NCI-H2227 (cell line): ENCODE data around the gene NMNAT1.
"Not testable (repeated sequence)": the region's sequence is repeated elsewhere in the genome, so short reads cannot be mapped to it uniquely, and the experiment has no call there.

ENCODE experiments used
- DNase-seq: peaks from one replicate; lab custom pipeline; 2025; ENCODE audit not compliant: unreplicated experiment; lab: John Stamatoyannopoulos, UW

The NMNAT1 gene

DNA sequence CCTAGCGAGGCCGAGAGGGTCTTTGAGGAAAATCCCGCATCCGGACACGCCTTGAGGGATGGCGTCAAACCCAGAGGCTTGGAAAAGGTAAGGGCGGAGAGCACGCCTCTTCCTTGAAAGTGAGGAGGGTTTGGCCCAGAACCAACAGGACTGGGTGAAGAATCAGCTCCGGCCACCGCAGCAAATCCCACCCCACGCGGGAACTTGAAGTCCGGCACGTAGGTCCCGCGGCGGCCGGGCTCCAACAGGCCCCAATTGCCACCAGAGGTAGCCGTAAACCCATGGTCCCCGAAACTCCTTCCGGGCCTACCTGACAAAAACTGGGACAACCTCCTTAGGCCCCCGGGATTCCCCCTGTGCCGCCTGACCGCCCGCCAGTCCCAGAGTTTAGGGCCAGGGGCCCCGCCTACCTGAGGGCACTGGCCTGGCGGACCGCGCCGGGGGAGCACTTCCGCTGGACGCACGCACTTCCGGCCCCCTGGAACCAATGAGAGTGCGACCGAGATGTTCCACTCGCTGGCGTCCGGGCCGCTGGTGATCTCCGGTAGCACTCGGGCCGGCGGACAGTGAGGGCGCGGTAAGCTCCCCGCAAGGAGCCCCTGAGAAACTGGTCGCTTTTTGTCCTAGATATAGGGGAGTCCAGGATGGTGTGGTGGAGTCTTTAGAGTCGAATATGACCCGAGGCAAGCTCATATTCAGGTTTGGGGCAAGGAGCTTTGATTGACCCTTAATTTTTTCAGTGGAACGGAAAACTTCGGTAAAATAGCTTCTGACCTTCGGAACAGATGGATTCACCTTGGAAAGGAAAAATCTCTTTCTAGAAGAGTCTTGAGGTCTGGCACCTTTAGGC lies at the start of gene NMNAT1, which contains the start of gene LZIC:
NMNAT1 (plus strand) TSS at position 537 of the 850 bp plus-strand sequence. CDS start 28,599 bp downstream, outside the sequence.
LZIC (minus strand) TSS at position 453 of the 850 bp plus-strand sequence. CDS start 6,772 bp downstream, outside the sequence.
- peak; percentile 94 for DNase-seq

DNA sequence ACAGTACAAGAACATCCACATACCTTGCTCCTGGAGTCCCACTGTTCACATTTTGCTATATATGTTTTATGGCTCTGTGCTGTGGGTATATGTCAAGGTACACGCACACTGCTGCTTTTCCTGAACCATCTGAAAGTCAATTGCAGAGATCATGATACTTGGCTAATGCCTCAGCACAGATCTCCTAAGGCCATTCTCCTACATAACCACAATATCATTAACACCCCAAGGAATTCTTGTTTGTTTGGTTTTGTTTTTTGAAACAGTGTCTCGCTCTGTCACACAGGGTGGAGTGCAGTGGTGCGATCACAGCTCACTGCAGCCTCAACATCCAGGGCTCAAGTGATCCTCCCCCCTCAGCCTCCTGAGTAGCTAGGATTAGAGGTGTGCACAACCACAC lies 49.2 kb upstream of the NMNAT1 start:
- DNase-seq: no peak

DNA sequence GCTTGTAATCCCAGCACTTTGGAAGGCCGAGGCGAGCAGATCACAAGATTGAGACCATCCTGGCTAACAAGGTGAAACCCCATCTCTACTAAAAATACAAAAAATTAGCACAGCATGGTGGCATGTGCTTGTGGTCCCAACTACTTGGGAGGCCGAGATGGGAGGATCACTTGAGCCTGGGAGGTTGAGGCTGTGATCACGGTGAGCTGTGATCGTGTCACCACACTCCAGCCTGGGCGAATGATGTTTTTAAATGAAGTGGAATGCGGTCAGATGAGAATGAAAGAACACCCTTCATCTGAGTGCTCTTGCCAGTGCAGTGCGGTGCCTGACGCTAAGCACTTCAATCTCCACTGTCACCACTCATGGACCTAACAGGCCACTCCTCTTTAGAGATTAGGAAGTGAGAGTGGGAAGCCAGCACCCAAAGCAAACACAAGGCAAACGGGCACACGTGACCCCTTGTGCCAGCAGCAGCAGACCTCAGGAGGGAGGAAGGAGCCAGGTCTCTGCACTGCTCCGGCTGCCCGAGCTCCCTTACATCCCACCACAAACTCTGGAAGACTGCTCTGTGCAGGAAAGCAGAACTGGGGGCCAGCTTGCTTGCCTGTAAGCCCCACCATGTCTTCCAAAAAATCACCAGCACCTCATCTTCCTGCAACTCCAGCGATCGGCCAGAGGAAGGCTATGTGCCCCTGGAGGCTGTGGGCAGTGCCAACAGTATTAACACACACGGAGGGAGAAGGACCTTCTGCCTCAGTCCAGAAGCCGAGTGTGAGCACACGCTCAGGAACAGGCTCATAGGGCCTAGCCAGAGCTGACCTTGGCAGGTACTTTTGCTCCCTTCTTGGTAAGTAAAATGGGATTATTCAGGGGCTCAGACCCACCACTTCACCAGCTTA lies 42.9 kb upstream of the NMNAT1 start:
- DNase-seq: peak; percentile 37

DNA sequence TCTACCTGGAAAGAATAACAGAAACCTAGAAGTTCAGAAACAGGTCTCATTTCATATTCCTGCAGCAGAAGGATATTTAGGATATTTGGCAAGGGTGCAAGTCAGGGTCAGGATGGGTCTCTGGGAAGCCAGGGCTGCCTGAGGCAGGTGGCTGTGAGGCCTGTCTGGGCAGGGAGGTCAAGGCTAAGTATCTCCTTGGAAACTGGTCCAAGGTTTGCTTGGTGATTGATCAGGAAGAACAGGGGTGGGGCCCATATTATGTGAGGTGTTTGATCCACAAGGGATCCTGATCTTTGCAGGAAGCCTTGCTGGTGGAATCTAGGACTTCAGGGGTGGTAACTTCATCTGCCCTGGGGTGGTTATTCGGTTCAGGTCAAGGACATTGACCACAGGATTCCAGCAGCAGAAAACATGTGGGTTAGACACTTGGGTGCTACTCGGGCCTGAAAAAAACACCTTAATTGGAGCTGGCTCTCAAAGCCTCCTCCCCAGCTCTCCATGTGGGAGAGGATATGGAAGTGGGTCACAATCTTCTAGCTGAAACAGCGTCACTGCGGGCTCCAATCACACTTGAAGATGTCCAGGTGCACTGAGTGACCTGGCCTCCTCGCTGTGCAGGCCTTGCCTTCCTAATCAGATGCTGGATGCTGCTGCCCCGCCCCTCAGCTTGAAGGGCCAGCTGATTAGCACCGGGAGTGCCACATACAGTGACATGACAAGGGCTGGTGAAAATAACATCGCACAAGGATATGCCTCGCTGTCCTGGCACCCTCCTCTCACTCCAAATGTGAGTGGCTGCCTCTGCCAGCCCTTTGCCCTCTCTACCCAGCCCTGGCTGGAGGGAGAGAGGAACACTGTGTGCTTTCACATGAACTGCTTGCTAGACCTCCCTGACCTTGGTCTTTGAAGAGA lies 41.9 kb upstream of the NMNAT1 start:
- peak; percentile 24 for DNase-seq

DNA sequence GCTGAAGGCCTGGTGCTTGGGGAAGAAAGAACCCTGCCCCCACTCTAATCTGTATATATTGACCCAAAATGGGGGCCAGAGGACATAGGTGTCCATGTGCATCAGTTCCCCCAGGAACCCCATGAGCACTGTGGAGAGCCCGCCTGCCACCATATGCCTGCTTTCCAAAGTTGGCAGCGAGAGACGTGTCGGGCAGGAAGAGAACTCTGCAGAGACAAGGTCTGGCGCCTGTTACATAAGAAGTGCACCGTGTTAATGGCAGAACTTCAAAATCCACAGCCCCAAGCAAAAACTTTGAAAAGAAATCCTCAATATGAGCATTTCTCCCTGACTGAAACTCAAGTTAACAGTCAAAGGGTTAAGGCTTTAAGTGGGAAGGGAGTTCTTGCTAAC lies 41.2 kb upstream of the NMNAT1 start:
- no peak for DNase-seq

DNA sequence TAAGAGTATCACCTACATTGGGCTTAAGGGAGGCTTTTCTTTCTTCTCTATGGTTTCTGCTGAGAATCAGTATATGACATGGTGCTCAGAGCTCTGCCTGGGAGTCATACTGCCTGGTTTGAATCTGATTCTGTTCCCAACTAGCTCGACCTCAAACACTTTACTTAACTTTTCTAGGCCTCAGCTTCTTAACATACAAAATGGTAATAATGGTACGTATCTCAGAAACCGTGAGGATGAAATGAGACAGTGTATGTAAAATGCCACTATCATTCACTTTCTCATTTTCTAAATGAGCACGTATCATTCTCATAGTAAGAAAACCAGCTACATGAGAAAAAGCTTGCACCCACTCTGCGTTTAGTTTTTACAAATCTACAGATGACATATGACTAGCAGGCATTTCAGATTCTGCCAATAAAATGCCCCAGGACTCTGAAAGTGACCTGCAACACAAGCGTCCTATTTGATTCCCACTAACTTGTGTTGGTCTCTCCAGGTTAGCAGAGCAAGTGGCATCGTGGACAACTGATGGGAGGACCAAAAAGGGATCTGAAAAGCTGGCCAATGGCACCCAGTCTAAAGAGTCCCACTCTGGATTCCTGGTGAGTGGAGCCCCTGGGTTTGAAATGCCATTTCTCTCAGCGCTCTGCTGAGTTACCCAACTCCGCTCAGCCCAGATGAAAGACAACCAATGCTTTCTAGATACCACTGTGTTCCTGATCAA lies 39.3 kb upstream of the NMNAT1 start:
- DNase-seq: no peak

DNA sequence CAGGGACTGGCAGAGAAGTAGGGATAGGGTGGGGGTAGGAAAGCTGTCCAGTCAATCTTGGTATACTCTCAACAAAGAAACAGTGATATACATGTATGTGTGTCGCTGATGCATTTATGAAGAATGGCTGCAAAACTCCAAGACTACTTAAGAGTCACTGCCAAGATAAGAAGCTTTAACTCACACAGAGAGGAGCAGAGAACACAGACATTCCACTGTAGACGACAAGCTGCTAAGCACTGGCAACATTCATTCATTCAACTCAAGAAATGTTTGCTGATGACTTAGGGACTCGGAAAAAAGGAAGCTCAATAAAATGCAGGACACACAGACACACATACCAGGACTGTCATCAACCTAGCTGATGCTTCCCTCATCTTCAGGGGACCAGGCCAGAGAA lies 38.7 kb upstream of the NMNAT1 start:
- no peak for DNase-seq

DNA sequence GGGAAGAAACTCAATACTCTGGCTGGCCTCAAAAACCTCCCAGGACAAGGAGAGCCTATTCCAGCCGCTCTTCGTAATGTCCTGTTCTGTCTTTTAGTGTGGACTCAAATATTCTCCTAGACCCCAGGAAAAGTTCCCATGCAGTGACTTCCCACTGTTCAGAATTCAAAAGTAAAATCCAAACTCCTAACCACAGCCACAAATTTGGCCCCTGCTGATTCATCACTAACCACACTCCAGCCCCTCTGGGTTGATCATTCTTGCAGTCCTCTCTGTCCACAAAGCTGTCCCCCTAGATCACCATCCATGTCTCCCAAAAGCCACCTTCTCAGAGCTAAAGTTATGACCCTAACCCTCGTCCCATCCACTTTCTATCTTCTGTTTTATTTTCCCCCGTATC lies 38.3 kb upstream of the NMNAT1 start:
- no peak for DNase-seq

DNA sequence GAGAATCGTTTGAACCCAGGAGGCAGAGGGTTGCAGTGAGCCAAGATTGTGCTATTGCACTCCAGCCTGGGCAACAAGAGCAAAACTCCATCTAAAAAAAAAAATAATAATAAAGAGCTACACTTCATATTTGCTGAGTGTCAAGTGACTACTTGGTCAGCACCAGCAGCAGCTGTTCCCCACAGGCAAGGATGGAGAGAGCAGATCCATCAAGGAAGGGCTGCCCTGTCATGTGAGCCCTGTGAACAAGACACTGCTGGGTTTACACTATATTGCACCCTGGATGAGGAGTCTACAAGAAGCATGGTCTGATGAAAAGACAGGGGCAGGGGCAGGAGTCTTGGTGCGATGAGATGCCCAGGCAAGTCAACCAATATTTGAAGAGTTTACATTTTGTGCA lies 36.8 kb upstream of the NMNAT1 start:
- no peak for DNase-seq

DNA sequence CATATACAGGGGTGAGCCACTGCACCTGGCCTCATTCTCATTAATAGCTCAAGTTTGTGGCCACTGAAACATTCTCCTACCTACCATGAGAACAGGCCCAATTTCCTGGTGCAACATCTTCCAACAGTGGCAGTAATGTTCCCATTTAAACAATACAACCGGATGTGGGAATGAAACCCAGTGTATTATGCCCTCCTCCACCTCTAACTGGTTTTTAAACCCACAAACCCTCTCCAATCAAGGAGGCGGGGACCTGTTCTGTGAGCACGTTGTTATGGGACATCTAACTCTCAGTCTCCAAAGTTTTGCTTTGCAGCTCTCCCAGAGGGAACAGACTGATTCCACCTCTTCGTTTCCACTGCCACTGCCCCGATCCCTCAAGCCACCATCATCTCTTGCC lies 35.8 kb upstream of the NMNAT1 start:
- no peak for DNase-seq

DNA sequence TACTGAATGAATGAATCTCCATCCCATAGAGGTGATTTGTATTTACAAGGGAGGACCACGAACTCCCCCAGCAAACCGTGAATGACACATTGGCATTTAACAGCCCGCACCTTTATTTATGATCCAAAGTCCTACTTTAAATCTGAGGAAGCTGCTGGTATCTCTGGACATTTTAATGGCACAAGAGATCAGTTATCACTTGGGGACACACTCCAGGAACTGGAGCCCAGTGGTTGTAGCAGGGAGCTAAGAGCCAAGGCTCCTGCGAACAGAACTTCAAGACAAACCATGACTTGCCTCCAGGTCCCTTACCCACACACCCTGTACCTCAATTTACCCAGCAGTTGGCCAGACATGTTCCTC lies 34.4 kb upstream of the NMNAT1 start:
- no peak for DNase-seq

DNA sequence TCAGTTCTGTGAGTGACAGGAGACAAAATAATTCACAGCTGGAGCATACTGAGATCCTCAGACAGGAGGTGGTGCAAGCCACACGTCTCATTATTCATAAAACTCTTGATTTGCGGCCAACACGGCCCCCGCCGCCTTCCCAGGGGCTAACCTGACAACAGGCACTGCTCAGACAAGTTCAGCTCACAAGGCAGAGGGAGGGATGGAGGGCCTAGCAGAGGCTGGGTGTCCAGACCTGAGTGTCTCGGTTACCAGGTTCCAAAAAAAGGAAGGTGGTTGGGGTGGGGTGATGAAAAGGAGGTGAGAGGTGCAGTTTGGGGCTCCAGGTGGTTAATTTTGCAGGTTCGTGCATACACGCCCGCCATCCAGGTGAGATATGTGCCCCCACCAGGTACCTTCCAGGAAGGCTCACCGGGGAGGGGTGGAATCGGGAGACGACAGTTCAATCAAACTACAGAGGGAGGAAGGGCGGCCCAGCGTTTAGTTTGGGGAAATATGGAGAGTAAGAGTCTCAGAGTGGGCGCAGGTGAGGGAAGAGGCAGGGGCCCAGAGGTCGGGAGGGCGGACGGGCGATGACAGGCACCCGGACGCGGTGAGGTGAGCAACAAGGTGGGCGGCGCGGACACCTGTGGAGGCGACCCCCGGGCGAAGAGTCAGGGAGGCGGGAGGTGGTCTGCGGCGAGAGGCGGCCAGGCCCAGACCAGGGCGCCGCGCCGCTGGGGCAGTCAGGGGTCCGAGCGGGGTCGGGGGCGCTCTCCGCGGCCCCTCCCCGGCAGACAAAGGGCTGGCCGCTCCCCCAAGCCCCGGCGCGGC lies 33.8 kb upstream of the NMNAT1 start:
- DNase-seq: peak; percentile 16

DNA sequence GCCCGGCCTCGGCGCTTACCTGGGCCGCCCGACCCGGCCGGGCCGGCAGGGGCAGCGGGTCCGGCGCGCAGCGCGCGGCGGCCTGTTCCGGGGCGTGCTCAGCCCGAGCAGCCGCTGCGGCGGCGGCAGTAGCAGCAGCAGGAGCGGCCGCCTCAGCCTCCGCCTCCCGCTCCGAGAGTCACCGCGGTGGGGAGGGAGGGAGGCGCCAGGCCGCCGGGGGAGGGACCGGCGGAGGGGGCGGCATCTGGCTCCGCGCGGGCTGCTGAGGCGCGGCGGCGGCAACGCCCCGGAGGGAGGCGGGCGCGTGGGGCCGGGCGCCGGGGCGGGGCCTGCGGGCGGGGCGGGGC lies 33.2 kb upstream of the NMNAT1 start, which contains the start of gene CTNNBIP1:
CTNNBIP1 (minus strand) TSS at position 194 of the 347 bp plus-strand sequence. CDS start 38,205 bp downstream, outside the sequence.
- no peak for DNase-seq

DNA sequence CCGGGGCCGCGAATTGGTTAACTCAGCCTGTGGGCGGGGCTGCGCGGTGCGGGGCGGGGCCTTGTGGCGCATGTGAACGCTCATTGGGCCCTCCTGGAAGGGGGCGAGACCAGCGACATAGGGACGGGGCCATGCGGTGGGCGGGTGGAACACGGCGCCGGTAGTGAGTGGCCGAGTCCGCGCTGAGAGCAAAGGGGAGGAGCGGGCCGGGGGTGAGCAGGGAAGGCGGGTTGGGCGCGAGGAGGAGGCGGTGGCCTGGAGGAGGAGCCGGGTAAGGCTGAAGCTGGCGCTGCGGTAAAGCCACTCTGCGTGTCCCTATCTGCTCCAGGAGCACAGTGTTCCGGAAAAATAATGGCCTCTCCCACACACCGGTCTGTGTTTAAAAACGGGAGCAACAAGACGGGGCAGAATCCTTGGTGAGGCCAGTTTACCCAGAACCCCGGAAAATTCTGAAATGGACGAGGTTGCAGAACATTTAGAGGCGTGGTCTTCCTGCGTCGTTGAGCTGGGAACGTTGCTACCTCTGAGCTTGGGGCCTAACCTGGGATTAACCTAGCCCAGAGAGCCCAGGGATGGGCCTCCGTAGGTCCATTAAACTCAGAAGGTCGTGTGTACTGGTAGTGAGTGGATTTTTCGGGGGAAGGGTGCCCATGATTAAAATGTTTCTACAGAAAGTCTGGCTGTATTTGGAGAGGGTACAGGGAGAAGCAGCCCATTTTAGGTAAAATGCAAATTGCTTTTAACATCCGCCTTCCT lies 32.7 kb upstream of the NMNAT1 start:
- peak; percentile 99 for DNase-seq

DNA sequence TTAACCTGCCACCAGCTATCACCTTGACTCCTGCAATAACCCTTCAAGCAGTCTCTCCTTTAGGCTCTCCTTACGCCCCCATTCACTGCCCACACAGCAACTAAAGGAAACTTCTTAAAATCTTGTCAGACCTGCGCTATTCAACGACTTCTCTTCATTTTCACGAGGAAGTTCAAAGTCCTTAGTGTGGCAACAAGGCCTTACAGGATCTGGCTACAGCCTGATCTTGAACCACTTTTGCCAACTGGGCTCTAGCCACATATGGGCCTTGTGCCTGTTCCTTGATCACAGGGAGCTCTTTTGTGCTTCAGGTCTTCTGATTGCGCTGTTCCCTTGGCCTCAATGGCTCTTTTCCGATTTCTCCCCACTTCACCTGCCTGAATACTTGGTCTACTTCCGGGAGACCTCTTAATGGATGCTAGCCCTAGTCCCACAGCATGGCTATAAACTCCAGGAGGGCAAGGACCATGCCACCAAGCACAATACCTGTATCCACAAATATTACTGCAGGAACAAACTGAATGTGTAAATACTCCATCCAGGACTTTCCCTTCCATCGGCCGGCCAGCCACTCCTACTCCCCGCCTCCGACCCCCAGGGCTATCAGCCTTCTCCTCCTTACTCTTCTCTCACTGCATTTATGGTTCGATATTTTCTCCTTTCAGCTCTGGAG lies 30.9 kb upstream of the NMNAT1 start:
- DNase-seq: no peak

DNA sequence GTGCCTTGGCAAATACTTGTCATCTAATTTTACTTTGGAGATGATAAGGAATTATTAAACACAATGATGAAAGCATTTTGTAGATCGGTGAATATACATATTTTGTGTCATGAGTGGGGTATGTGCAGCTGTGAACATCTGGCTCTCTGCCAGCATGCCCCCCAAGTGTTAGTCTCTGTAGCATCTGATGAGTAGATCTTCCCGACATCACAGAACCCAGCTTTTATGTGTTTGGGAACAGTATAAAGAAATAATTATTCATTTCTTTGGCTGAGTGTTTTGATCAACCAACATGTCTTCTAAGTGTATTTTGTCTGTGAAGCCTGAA lies 28.7 kb upstream of the NMNAT1 start:
- no peak for DNase-seq

DNA sequence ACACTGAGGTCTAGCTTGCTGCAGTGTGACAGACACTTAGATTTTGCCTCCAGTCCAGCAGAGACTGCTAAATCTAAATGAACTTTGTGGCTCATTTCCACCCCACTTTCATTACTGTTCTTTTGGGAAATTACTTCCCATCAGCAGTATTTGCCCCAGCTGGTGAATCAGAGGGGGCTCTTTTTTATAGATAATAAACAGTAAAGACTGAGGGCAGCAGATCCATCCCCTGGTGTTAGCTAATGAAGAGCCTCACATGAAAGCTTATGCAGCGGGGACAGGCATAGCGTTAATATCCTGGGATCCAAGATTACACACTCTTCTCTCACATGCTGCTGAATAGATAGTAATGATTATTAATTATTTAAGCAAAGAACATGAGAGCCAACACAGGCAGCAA lies 26.8 kb upstream of the NMNAT1 start:
- no peak for DNase-seq

DNA sequence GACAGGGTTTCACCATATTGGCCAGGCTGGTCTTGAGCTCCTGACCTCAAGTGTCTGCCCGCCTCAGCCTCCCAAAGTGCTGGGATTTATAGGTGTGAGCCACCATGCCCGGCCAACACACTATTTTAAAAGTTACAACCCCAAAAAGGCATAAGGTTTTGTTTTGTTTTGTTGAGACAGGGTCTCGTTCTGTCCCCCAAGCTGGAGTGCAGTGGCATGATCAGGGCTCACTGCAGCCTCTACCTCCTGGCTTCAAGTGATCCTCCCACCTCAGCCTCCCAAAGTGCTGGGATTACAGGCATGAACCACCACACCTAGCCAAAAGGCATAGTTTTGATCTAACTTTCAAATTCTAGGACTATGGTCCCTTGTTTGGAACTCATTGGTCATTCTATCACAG lies 25.8 kb upstream of the NMNAT1 start:
- DNase-seq: not testable (repeated sequence)
